ENCODE measurements around the gene PTPN14.

The PTPN14 gene

GRCh38 chr1:214305164-214305751 lies 246.1 kb downstream of the PTPN14 start:
- no peak for DNase-seq (ENCODE audit: low spot score)

- no peak for DNase-seq (ENCODE audit: low spot score)
These were observed 248.1 kb downstream of the PTPN14 start for GRCh38 chr1:214303141-214303930.

- no peak for DNase-seq (ENCODE audit: low spot score)
These were observed 249.9 kb downstream of the PTPN14 start for GRCh38 chr1:214301526-214301925.

- DNase-seq (ENCODE audit: low spot score) = no peak
These were observed 251.1 kb downstream of the PTPN14 start for GRCh38 chr1:214300149-214300780.

Data from germinal center (tissue), 1 donor.